ENCODE data around the gene DCLK2. TPM values are rescaled to one million over a fixed set of nuclear protein-coding genes. Genes with fewer than 3 reads are reported as not detected.

DCLK2 gene
- total and polyA plus RNA-seq, 7 experiments from 2014 or later = 0.06 to 0.56 (median 0.11) TPM; not detected in 4

DNA sequence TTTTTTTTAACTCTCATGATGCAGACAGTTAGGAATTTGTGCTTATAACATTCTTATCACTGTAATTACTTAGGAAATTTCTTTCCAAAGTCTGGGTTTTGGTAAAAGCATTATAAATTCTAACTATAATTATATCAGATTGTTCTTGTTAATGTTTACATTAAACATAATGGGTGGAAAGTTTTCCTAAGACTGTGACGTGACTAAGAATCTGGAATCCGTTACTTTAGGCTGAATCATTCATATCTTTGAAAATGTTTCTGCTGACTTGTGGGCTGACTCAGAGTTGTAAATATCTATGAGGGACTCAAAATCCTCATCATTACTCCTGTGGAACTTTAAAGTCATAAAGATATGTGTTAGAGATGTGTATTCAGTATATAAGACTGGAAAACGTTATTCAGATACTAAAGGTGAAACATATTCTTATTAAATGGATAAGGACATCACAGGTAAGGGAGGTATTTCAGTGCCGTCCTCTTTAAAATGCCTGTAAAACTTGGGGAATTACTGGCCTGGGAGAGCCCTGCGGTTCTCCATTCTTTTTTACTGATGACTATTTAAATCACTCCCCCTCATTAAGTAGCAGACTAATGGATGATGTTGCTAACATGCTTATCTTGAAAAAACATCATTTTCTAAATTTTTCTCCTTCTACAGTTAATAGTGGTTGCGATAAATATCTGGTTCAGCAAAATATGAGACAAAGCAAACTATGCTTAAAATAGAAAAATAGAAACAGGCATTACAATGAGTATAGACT, 159.0 kb downstream of the DCLK2 start:
- Histone ChIP-seq H3K4me3 (ENCODE audit: low read length) (no peak overlapping the region), H3K27ac (ENCODE audit: low read depth, low read length) (no peak overlapping the region), H3K9me3 (ENCODE audit: control insufficient read depth in 2 of 3, low read length in 3 of 3) (no peaks in the 10 kb centered on the region), H3K27me3 (ENCODE audit: control insufficient read depth in 2 of 2, insufficient read depth in 2 of 2, low read length in 2 of 2) (no peaks in the 10 kb centered on the region), H3K4me1 (ENCODE audit: control insufficient read depth in 2 of 2, insufficient read depth in 2 of 2, low read length in 2 of 2) (no peaks in the 10 kb centered on the region), H3K36me3 (ENCODE audit: control insufficient read depth in 2 of 3, insufficient read depth in 3 of 3, low read length in 3 of 3) (no peaks in the 10 kb centered on the region)
- POLR2A ChIA-PET = no interaction called here
- CTCF ChIA-PET = no interaction called here
- Mint-ChIP-seq H3K36me3 (no peaks in the 10 kb centered on the region), H3K4me3 (no peak overlapping the region), H3K4me1 (no peaks in the 10 kb centered on the region), H3K27me3 (peaks cover 8 to 23% (median 14%) of the 10 kb centered on the region in 5 donors), H3K9me3 (peaks cover 0 to 3% (median 0%) of the 10 kb centered on the region in 11 donors), H3K27ac (no peak overlapping the region)
- no peak for ATAC-seq
- DNase-seq = no peak
- intact Hi-C loops (cut with micrococcal nuclease) = no loop called here

DNA sequence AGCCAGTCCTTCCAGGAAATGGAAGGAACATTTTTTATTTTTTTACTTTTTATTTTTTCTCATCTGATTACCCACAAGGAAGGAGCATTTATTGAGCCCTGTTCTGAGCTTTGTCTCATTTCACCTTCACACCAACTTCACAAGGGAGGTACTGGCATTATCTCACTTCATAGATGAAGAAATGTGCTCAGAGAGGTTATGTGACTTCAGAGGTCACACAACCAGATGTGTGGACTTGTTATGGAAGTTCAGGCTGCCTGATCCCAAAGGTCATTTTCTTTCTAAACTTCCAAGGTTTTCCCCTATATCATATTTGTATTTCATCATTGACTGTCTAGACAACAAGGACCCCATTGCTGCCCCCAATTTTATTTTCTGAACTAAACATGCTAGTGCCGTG, 160.3 kb downstream of the DCLK2 start:
- H3K4me1 Mint-ChIP-seq = no peaks in the 10 kb centered on the region
- CTCF ChIA-PET = no interaction called here

DNA sequence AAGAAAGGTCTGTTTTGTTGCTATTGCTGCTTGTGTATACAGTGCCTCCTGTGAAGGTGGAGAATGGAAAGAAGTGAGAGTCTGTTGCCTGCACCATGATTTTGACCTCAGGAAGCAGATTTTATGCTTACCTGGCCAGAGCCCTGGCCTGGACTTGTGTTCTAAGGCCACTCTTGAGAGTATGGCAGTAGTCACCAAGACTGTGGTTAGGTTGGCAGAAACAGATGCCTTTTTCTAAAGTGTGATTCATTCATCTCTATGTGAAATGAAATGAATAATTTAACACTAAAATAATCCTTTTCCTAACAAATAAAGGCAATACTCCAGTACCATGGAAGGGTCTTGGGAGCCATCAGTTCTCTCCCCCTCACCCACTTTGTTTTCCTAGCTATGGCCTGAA, 161.8 kb downstream of the DCLK2 start:
- Histone ChIP-seq H3K36me3 (ENCODE audit: control insufficient read depth in 2 of 3, insufficient read depth in 3 of 3, low read length in 3 of 3) (no peaks in the 10 kb centered on the region), H3K4me1 (ENCODE audit: control insufficient read depth in 2 of 2, insufficient read depth in 2 of 2, low read length in 2 of 2) (no peaks in the 10 kb centered on the region), H3K9me3 (ENCODE audit: control insufficient read depth in 2 of 3, low read length in 3 of 3) (no peaks in the 10 kb centered on the region), H3K27ac (ENCODE audit: low read depth, low read length) (no peak overlapping the region), H3K27me3 (ENCODE audit: control insufficient read depth in 2 of 2, insufficient read depth in 2 of 2, low read length in 2 of 2) (no peaks in the 10 kb centered on the region), H3K4me3 (ENCODE audit: low read length) (no peak overlapping the region)
- H3K4me3 Mint-ChIP-seq = no peak overlapping the region
- H3K36me3 Mint-ChIP-seq = no peaks in the 10 kb centered on the region
- intact Hi-C loops (cut with micrococcal nuclease) = loop anchor here in 1 of 2 donors (5.0 kb wide), 2 partner anchors 243 to 627 kb away; no protein-coding TSS in a partner anchor
- H3K27ac Mint-ChIP-seq = no peak overlapping the region
- H3K9me3 Mint-ChIP-seq = no peaks in the 10 kb centered on the region
- ChIA-PET POLR2A (no interaction called here), CTCF (no interaction called here)
- H3K4me1 Mint-ChIP-seq = no peaks in the 10 kb centered on the region
- H3K27me3 Mint-ChIP-seq = peaks cover 8 to 21% (median 10%) of the 10 kb centered on the region in 5 donors
- DNase-seq (no peak), ATAC-seq (no peak)

More for the DNA sequence above, 160.3 kb downstream of the DCLK2 start:
- ATAC-seq = no peak
- peaks cover 0 to 3% (median 0%) of the 10 kb centered on the region in 11 donors for H3K9me3 Mint-ChIP-seq
- H3K4me1 ChIP-seq (ENCODE audit: control insufficient read depth in 2 of 2, insufficient read depth in 2 of 2, low read length in 2 of 2) = no peaks in the 10 kb centered on the region
- no peak overlapping the region for H3K4me3 ChIP-seq (ENCODE audit: low read length)
- DNase-seq = no peak
- no peaks in the 10 kb centered on the region for H3K36me3 Mint-ChIP-seq
- no peak overlapping the region for H3K27ac ChIP-seq (ENCODE audit: low read depth, low read length)
- no peak overlapping the region for H3K27ac Mint-ChIP-seq
- POLR2A ChIA-PET = no interaction called here
- no peaks in the 10 kb centered on the region for H3K9me3 ChIP-seq (ENCODE audit: control insufficient read depth in 2 of 3, low read length in 3 of 3)
- H3K27me3 Mint-ChIP-seq = peaks cover 8 to 23% (median 12%) of the 10 kb centered on the region in 5 donors
- H3K36me3 ChIP-seq (ENCODE audit: control insufficient read depth in 2 of 3, insufficient read depth in 3 of 3, low read length in 3 of 3) = no peaks in the 10 kb centered on the region
- intact Hi-C loops (cut with micrococcal nuclease) = no loop called here
- no peak overlapping the region for H3K4me3 Mint-ChIP-seq
- no peaks in the 10 kb centered on the region for H3K27me3 ChIP-seq (ENCODE audit: control insufficient read depth in 2 of 2, insufficient read depth in 2 of 2, low read length in 2 of 2)

DNA sequence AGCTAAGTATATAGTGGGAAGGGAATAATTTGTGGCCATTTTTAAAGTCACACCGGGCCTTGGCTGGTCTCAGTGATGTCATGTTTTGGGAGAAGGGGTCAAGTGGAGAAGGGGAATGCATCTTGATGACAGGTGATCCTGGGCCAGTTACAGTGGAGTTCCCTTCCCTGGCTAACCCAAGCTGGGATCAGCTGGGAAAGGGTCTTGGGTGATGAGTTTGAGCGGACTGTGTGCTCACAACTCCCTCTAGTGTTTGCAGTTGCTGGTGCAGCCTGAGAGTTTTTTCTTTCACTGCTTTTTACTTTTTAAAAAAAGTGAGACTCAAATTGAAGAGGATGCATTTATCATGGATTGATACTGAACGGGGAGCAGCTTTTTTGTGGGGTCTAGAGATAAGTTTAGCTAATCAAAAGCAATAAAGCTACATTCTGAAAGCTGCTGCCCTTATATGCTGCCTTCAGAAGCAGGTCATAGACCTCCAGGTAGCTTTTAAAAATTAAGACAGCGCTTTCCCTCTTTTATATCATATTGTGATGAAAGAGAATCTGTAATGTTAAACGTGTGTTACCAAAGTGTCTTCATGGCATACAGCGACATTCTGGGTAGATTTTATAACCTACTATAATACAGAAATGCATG, 164.7 kb downstream of the DCLK2 start:
- Histone ChIP-seq H3K36me3 (ENCODE audit: control insufficient read depth in 2 of 3, insufficient read depth in 3 of 3, low read length in 3 of 3) (no peaks in the 10 kb centered on the region), H3K9me3 (ENCODE audit: control insufficient read depth in 2 of 3, low read length in 3 of 3) (no peaks in the 10 kb centered on the region), H3K27me3 (ENCODE audit: control insufficient read depth in 2 of 2, insufficient read depth in 2 of 2, low read length in 2 of 2) (no peaks in the 10 kb centered on the region), H3K4me3 (ENCODE audit: low read length) (no peak overlapping the region), H3K27ac (ENCODE audit: low read depth, low read length) (no peak overlapping the region), H3K4me1 (ENCODE audit: control insufficient read depth in 2 of 2, insufficient read depth in 2 of 2, low read length in 2 of 2) (no peaks in the 10 kb centered on the region)
- Mint-ChIP-seq H3K27ac (no peak overlapping the region), H3K4me3 (no peak overlapping the region), H3K36me3 (no peaks in the 10 kb centered on the region), H3K9me3 (no peaks in the 10 kb centered on the region), H3K4me1 (no peaks in the 10 kb centered on the region), H3K27me3 (peaks cover 0 to 17% (median 4%) of the 10 kb centered on the region in 5 donors)
- intact Hi-C loops (cut with micrococcal nuclease) = loop anchor here in 1 of 2 donors (1.0 to 5.0 kb wide), 3 partner anchors 246 to 624 kb away; no protein-coding TSS in a partner anchor
- CTCF ChIA-PET = no interaction called here
- ATAC-seq (no peak), DNase-seq (no peak)
- POLR2A ChIA-PET = no interaction called here

DNA sequence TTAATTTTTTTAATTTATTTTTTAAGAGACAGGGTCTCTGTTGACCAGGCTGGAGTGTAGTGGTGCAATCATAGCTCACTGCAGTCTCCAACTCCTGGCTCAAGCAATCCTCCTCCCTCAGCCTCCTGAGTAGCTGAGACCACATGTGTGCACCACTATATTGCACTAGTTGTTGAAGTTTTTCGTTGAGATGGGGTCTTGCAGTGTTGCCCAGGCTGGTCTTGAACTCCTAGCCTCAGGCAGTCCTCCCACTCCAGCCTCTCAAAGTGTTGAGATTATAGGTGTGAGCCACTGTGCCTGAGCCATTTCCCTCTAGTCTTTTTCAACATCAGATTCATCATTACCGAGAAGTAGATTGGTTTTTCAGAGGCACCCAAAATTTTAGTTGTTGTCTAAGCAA, 165.7 kb downstream of the DCLK2 start:
- H3K4me3 Mint-ChIP-seq = no peak overlapping the region
- H3K27me3 Mint-ChIP-seq = peaks cover 0 to 12% (median 4%) of the 10 kb centered on the region in 5 donors
- Histone ChIP-seq H3K9me3 (ENCODE audit: control insufficient read depth in 2 of 3, low read length in 3 of 3) (no peaks in the 10 kb centered on the region), H3K4me3 (ENCODE audit: low read length) (no peak overlapping the region), H3K27ac (ENCODE audit: low read depth, low read length) (no peak overlapping the region), H3K27me3 (ENCODE audit: control insufficient read depth in 2 of 2, insufficient read depth in 2 of 2, low read length in 2 of 2) (no peaks in the 10 kb centered on the region), H3K36me3 (ENCODE audit: control insufficient read depth in 2 of 3, insufficient read depth in 3 of 3, low read length in 3 of 3) (no peaks in the 10 kb centered on the region), H3K4me1 (ENCODE audit: control insufficient read depth in 2 of 2, insufficient read depth in 2 of 2, low read length in 2 of 2) (no peaks in the 10 kb centered on the region)
- no peaks in the 10 kb centered on the region for H3K4me1 Mint-ChIP-seq
- no peaks in the 10 kb centered on the region for H3K9me3 Mint-ChIP-seq
- H3K27ac Mint-ChIP-seq = no peak overlapping the region
- no peaks in the 10 kb centered on the region for H3K36me3 Mint-ChIP-seq
- ATAC-seq (no peak), DNase-seq (no peak)
- intact Hi-C loops (cut with micrococcal nuclease) = loop anchor here in 1 of 2 donors (1.0 to 5.0 kb wide), 3 partner anchors 247 to 623 kb away; no protein-coding TSS in a partner anchor
- CTCF ChIA-PET = no interaction called here
- POLR2A ChIA-PET = no interaction called here

DNA sequence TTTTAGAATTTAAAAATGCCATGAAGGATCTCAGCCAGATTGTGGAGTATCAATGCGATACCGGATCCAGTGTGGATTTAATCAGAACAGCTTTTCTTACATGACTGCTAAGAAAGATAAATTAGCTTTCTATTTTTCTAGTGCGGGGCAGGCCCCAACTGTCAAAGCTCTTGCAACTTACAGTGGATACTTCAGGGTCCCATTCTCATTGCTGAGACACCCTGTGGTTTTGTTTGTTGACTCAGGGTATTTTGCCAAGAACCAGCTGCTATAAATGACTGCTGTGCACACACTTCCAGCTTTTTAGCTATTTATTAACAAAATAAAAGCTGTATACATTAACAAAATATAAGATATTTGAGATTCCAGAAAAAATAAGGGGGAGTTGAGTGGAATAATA, 166.4 kb downstream of the DCLK2 start:
- Histone ChIP-seq H3K4me3 (ENCODE audit: low read length) (no peak overlapping the region), H3K9me3 (ENCODE audit: control insufficient read depth in 2 of 3, low read length in 3 of 3) (no peaks in the 10 kb centered on the region), H3K27me3 (ENCODE audit: control insufficient read depth in 2 of 2, insufficient read depth in 2 of 2, low read length in 2 of 2) (no peaks in the 10 kb centered on the region), H3K4me1 (ENCODE audit: control insufficient read depth in 2 of 2, insufficient read depth in 2 of 2, low read length in 2 of 2) (no peaks in the 10 kb centered on the region), H3K27ac (ENCODE audit: low read depth, low read length) (no peak overlapping the region), H3K36me3 (ENCODE audit: control insufficient read depth in 2 of 3, insufficient read depth in 3 of 3, low read length in 3 of 3) (no peaks in the 10 kb centered on the region)
- DNase-seq (no peak), ATAC-seq (no peak)
- CTCF ChIA-PET = no interaction called here
- intact Hi-C loops (cut with micrococcal nuclease) = loop anchor here in 1 of 2 donors (5.0 kb wide), 2 partner anchors 247 to 623 kb away; no protein-coding TSS in a partner anchor
- Mint-ChIP-seq H3K27ac (no peak overlapping the region), H3K4me1 (no peaks in the 10 kb centered on the region), H3K4me3 (no peak overlapping the region), H3K9me3 (no peaks in the 10 kb centered on the region), H3K36me3 (no peaks in the 10 kb centered on the region), H3K27me3 (peaks cover 0 to 8% (median 4%) of the 10 kb centered on the region in 5 donors)
- POLR2A ChIA-PET = no interaction called here
